Stimulated activated CD4-positive, alpha-beta T cell treated with anti-CD3 and anti-CD28 coated beads, Interleukin-4, amount 100 ng/mL, for 48 hours (primary cell): ENCODE measurements around the gene SMARCA5.

Experiments
- DNase-seq, 2 donors: peaks; one replicate each; pipeline ENCODE4 v3.0.0-alpha.2; 2020; ENCODE audit warnings: low read depth in 2 of 2

Gene SMARCA5

DNA sequence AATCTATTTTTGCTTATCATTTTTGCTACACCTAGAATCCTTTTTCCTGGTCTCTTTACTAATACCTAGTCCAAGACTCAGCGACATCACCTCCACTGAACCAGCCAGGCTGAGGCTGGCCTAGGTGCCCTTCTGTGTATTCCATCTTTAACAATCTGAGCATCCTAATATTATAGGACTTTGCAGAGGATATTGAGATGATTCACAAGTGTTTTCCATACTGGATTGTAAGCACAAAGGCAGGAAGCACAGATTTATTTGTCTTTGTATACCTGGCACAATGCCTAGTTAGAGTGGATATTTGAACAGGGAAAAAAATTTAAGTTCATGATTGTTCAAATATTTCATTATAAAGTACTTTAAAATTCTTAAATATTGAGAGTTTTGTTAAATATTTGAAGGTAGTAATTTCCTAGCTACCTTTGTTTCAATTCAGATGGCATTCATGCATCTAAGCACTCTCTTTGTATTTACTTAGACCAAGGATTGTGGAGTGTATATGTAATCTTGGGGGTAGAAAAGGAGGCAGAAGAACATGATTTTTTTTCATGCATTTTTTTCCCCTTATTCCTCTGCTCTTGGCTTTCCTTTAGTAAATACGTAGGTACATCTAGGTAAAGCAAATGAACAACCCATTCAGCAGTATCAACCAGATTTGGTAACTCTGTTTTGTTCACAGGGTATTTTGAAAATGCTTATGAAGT is 18.4 kb downstream of the SMARCA5 start:
- no peak for DNase-seq

DNA sequence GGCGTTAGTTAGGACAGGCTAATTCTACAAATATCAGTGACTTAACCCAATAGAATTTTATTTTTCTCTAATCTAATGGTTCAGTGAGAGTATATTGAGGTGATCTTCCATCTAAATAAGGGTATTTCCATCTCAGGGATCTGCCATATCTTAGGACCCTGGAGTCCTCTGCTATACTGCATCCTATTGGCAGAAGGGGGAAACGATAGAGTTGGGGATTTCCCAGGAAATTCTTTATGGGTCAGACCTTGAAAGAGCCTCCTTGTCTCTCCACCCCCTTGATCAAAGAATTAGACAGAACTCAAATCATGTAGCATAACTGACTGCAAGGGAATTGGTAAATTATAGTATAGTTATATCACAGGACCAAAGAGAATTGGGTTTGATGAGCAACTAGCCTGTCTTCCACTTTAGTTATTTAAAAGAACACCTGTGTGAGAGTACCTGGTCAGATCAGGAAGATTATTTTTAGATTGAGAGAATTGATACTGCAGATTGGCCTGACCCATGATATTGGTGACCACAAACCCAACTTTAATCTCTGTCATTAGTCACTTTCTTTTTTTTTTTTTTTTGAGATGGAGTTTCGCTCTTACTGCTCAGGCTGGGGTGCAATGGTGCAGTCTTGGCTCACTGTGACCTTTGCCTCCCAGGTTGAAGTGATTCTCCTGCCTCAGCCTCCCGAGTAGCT is 25.6 kb downstream of the SMARCA5 start:
- no peak for DNase-seq

DNA sequence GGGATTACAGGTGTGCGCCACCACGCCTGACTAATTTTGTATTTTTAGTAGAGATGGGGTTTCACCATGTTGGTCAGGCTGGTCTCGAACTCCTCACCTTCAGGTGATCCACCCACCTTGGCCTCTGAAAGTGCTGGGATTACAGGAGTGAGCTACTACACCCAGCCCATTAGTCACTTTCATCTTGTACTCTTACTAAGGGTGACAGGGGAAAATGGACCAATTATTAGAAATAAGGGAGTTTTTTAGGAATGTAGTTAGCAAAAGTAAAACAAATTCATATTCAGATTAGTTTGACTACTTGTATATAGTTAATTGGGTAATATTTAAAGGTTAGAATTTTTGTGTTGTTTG is 26.1 kb downstream of the SMARCA5 start:
- no peak for DNase-seq

DNA sequence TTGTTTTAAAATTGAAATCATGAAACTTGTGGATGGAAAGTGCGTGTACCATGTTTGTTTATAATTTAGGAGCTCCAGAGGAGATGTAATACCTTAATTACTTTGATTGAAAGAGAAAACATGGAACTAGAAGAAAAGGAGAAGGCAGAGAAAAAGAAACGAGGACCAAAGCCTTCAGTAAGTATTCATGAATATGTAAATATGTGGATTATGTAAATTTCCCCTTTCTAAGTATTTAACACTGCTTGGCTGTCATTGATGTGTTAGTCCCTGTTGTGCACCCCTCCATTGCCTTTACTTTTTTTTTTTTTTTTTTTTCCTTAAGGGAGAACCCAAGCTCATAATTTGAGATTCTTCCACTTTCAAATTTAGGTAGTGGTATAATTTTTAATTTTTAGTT is 36.4 kb downstream of the SMARCA5 start:
- no peak for DNase-seq

DNA sequence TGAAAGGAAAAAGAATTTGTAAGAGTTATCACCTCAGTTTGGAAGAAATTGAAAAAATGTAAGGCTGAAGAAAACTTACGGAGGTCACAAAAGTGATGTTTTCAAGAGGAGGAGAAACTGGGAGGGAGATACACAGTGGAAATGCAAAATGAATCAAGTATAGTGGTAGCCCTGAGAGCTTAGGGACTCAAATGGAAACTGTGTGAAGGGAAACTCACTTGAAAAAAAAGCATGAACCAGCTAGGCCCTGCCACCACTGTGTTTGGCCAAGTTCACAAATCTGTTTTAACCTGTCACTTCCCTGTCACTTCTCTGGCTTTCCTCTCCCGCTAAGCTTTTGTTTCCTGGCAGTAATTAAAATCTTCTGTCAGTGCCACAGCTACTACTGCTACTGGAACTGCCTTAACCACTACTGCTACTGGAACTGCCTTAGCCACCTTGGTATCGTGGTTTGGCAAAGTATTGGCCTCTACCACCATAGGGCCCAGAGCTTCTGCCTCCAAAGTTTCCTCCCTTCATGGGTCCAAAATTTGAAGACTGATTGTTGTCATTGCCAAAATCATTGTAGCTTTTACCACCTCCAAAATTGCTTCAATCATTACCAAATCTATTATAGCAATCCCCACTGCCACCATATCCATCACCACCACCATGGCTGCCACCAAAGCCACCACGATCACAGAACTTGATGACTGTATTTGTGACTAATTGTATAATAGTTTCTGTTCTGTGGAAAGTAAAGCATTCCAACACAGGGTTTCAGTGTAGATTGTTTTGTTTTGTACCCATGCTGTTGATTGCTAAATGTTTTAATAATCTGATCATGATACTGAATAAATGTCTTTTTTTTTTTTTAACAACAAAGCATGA is 41.5 kb downstream of the SMARCA5 start:
- DNase-seq: no peak

DNA sequence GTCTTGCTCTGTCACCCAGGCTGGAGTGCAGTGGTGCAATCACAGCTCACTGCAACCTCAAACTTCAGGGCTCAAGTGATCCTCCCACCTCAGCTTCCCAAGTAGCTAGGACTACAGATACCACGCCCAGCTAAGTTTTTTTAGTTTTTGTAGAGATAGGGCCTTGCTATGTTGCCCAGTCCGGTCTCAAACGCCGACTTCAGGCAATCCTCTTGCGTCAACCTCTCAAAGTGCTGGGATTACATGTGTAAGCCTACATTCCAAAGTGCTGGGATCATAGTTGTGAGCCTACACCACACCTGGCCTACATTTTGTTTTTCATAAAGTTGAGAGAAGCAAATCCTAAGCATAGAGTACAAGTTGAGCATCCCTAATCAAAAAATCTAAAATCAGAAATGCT is 42.2 kb downstream of the SMARCA5 start:
- no peak for DNase-seq

DNA sequence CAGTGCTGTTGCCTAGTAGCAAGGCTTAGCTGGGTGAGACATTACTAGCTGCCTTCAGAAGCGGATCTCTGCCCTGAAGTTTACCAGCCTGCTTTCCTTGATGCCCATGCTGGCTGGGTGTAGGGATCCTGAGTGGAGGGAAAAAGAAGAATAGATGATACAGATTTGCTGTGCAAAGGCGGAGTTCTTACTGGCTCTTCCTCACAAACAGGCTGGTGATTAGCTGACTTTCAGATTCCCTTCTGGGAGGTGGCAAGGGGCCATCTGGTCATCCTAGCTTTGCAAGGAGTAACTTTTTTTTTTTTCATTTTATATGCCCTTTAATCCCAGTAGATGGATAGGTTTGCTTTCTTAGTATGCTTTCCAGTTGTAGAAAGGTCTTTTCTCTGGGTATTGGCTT is 44.8 kb downstream of the SMARCA5 start:
- DNase-seq: no peak

DNA sequence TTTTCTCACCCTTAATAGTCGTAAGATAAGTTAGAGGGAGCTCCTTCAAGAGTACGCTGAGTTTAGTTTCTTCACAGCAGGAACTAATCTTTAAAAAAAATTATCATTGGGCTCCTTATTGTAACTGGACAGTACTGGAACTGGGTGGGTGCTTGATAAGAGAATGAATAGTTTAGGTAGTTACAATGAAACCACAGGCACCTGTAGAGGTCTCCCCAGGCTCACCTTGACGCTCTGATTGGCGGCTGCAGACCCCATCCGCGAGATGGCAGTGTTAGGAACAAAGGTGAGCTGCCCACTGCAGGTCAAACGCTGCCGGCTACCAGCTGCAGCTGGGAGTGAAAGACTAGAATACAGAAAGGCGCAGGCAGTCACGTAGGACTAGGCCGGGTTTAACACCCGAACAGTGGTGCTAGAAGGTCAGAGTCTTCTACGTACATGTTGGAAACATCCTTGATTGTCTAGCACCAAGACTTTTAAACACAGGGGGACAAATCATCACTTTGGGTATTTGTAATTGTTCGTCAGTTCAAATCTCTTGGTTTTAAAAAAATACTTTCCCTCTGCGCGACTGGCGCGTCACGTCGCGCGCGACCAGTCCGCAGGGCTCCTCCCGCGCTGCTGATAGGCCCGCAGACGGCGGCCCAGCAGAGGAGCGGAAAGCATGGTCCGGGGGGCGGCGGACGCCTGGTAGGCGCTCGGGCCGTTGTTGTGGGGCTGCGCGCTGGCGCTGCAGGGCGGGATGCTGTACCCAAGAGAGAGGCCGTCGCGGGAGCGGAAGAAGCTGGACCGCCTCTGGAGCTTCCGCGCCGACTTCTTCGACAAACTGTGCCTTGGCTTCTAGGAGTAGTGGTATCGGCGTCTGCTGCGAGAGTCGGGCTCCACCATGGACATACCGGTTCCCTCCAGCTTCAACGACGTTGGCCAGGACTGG is 45.6 kb downstream of the SMARCA5 start:
- peak; percentile 44 to 48 for DNase-seq

DNA sequence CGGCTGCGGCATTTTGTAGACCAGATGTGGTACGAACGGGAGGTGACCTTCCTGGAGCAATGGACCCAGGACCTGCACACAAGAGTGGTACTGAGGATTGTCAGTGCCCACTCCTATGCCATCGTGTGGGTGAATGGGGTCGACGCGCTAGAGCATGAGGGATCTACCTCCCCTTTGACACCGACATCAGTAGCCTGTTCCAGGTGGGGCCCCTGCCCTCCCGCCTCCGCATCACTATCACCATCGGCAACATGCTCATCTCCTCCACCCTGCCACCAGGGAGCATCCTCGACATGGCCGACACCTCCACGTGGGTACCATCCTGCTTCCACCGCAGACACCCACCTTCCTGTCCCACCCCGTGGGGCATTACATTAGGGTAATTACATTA is 46.2 kb downstream of the SMARCA5 start:
- DNase-seq: peak in 1 of 2 donors; percentile 22

DNA sequence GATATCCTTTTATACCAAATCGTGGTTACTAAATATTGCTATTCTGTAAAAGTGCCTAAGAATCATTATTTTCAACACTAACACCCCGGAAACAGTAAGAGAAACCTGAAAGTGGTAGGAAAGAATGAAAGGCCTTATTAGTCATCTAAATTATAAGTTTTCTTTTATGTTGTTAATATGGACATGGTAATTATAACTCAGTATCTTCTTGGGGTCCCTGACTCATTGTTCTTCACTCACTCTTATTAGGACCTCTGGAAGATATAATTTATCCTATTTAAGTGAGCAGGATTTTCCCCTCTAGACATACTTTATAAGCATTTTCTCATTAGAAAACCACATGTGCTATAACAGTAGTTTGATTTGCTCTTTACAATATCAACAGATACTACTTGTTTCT is 51.0 kb downstream of the SMARCA5 start:
- no peak for DNase-seq

DNA sequence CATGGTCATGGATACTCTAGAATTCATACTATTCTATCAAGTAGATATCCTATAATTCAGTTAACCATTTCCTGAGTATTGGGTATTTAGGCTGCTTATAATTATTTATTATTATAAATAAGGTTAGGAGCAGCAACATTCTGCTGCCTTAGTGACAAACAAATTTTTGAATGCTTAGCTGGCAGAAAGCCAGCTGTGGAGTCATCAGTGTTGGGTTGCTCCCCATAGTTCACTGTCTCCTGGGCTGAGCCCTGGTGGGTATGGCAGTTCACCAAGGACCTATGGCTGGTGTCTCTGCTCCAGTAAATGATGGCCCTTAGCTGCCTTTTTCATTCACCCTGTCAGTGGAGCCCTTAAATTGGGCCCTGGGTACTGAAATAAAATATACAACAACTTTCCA is 61.8 kb downstream of the SMARCA5 start:
- DNase-seq: no peak

DNA sequence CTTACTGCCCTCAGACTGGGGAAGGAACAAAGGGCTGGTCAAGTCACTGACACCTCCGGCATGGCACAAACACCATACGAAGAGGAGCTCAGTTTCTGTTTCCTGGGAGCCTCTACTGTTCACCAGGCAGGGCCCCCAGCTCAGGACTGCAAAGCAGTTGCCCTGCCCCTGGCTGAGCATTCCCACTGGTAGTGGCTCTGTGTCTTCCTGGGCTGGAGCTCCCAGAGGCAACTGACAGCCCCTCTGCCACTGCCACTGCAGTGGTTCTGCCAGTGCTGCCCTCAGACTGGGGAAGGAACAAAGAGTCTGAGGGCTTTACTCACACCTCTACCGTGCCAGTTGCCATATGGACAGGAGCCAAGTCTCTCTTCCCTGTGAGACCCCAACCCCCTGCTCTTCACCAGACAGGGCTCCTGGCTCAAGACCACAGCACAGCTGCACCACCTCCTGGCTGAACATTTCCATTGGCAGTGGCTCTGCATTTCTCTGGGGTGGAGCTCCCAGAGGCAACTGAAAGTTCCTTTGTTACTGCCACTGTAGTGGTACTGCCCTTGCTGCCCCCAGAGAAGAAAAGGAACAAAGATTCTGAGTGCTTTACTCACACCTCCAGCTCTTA is 67.9 kb downstream of the SMARCA5 start:
- DNase-seq: no peak

DNA sequence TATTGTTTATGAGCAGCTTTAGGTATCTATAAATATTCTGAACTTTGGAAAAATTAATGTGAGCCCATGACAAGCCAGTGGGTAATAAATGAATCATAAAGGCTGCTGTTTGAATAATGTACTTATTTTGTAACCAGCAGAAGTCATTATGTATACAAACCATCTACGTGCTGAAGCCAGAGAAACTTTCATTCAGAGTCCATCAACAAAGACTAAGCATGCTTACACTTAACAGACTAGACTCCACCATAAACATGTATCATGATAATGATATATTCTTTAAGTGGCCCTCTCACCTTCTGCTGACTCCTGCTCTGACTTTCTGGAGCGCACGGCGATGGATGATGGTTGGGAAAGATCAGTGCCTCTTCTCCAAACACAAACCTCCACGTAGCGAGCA is 72.0 kb downstream of the SMARCA5 start:
- no peak for DNase-seq

DNA sequence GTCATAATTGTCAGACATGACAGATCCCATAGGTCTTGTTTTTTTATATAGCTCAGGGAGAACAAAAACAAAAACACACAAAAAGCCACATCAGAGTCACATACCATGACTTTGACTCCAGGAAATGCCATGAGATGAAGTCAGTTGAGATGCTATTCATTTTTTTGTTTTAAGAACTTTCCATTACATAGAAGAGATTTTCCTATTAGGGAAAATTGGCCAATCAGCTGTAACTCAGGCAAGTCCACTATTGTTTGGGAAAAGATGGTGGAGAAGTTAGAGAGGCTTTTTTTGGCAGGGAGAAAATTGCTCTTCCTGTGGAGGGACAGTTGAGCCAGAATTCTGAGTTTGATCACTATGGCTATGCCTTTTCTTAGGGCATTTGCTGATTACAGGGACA is 72.6 kb downstream of the SMARCA5 start:
- no peak for DNase-seq

DNA sequence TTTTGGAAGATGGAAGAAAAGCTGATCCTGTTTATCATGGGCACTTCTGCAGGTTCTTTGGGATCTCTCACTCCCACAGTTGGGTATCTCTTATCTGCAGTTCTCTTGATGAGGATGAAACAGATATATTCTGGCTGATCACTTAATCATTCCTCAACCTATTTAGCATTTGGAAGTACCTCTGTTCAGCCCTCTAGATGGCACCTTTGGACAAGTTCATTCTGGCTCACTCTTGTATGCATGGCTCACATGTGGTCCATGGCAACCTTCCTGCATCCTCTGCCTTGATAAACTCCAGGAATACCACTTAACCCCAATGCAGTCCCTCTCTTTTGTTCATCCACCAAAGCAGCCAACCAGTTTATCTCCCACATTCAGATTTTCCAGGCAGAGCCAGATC is 74.2 kb downstream of the SMARCA5 start:
- no peak for DNase-seq

DNA sequence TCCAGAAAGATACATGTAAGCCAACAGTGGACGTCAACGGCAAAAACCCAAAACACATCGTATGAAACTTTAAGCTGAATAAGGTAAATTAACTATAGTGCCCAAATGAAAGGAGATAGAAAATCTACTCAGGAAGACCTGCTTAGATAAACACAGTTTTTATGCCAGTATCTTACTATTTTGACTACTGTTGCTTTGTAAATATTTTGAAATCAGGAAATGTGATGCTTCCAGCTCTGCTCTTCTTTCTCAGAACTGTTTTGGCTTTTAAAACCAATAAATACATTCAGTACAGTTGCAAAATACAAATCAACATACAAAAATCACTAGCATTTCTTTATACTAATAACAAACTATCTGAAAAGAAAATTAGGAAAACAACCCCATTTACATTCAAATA is 83.8 kb downstream of the SMARCA5 start:
- DNase-seq: no peak

DNA sequence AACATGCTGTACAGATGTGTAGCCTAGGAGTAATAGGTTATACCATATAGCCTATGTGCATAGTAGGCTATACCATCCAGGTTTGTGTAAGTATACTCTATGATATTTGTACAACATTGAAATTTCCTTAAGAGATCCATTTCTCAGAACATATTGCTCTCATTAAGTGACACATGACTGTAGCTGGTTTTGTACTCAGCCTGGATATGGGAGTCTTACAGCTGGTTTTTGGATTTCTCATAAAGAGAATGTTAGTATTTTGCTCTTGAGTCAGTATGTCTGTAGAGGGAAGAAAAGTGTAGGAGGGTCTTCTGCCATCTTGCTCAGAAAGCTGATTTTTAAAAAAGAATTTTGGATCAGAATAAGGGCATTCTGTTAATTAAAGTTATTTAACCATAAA is 85.3 kb downstream of the SMARCA5 start:
- no peak for DNase-seq

DNA sequence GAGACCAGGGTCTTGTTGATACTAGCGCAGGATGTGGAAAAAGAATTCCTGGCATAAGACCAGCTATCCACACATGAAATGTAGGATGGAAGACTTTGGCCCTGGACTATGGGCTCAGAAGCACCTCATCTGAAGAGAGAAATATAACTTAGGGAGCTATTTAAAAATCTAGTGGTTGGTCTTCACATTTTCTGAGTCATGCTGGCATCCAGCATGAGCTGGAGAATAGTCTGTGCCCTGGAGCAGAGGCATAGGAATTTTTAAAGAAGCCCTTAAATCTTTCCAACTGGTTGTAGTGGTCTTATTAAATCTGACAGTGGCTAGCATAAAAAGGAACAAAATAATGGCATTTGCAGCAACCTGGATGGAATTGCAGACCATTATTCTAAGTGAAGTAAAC is 86.3 kb downstream of the SMARCA5 start:
- DNase-seq: no peak

DNA sequence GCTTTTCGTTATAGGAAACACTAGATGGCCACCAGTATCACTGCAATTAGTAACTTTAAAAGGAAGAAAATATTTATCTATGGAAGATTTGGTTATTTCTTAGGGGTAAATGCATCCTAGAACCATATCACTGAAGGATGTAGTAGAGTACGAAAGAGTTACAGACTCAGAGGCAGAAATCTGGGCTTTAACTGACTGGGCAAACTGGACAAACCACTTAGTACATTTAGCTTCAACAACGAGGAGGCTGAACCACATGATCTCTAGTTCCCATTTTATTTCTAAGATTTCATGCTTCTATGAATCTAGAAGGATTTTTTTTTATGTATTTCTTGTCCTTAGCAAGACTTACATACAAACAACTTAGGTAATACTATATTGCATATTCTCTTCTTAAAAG is 93.0 kb downstream of the SMARCA5 start:
- no peak for DNase-seq
